ENCODE measurements around the gene TMEM203. TPM values are rescaled to one million over a fixed set of nuclear protein-coding genes. Genes with fewer than 3 reads are reported as not detected.

TMEM203 gene
- total and polyA plus RNA-seq, 10 of the 15 experiments (the other 5 are each of a cell fraction or from before 2014, with no cell fraction given): 7.2 to 68.1 (median 33.8) TPM

DNA sequence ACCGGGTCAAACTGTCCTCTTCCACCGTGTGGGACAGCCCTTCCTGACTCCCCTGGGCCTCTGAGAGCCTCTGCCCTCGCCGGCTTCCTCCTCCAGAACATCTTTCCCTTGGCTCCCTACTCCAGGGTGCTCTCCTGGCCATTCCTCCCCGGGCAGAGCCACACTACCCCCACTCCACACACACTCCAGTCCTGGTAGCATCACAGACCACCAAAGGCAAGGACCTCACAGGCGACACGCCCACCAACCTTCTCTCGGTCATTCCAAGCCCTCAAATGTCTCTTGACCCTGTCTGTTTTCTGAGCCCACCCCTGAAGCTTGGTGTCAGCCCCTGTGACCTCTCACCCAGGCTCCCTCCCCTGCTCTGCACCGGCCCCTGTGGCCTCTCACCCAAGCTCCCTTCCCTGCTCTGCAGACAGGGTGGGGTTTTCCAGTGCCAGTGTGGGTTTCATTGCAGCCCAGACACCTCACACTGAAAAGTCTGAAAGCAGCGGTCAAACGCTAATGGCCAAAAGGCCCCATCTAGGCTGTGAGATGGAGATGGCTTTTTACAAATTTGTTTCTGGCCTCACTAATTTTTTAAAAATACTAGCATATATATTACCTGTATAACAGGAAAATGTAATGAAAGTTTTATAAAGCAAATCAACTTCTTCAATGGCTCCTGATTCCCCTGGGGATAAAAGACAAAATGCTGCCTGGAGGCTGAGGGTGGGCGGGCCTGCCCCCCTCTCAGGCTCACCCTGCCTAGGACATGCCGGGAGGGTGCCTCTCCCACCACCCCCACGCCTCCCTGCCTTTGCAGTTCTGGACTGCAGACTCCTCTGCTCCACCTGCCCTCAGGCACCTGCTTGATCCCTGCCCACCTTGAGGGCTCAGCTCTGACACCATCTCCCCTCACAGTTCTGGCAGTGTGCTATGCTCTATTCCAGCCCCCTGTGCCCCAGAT is 46.1 kb downstream of the TMEM203 start:
- H3K27me3 ChIP-seq (replicated peaks in 1 of 2; ENCODE audit: control insufficient read depth in 2 of 2, insufficient read depth in 2 of 2, low read length in 1 of 2): no peaks in the 10 kb centered on the region
- TF ChIP-seq NR2F1 (conservative IDR thresholded peaks at IDR 0.05): peak; percentile 88
- peak; percentile 85 for TF ChIP-seq MEF2B (IDR thresholded peaks at IDR 0.05; ENCODE audit: partially characterized antibody, poor library complexity, severe bottlenecking)
- TF ChIP-seq RAD21 (IDR thresholded peaks at IDR 0.05; ENCODE audit: insufficient read depth, low read depth, low read length): no peak
- TF ChIP-seq, protein P1, sequence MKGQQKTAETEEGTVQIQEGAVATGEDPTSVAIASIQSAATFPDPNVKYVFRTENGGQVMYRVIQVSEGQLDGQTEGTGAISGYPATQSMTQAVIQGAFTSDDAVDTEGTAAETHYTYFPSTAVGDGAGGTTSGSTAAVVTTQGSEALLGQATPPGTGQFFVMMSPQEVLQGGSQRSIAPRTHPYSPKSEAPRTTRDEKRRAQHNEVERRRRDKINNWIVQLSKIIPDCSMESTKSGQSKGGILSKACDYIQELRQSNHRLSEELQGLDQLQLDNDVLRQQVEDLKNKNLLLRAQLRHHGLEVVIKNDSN (IDR thresholded peaks at IDR 0.05; ENCODE audit: borderline replicate concordance, extremely low read length, insufficient read depth, low read depth, low read length): no peak
- TF ChIP-seq HDGF (IDR thresholded peaks at IDR 0.05): peak; percentile 91
- TF ChIP-seq IKZF1 (conservative IDR thresholded peaks at IDR 0.05): peak; percentile 44; the same call in 1 of the 2 replicates
- no peak for TF ChIP-seq LARP7 (IDR thresholded peaks at IDR 0.05)
- TF ChIP-seq TCF7 (IDR thresholded peaks at IDR 0.05; ENCODE audit: borderline replicate concordance): no peak
- TF ChIP-seq, protein P2, sequence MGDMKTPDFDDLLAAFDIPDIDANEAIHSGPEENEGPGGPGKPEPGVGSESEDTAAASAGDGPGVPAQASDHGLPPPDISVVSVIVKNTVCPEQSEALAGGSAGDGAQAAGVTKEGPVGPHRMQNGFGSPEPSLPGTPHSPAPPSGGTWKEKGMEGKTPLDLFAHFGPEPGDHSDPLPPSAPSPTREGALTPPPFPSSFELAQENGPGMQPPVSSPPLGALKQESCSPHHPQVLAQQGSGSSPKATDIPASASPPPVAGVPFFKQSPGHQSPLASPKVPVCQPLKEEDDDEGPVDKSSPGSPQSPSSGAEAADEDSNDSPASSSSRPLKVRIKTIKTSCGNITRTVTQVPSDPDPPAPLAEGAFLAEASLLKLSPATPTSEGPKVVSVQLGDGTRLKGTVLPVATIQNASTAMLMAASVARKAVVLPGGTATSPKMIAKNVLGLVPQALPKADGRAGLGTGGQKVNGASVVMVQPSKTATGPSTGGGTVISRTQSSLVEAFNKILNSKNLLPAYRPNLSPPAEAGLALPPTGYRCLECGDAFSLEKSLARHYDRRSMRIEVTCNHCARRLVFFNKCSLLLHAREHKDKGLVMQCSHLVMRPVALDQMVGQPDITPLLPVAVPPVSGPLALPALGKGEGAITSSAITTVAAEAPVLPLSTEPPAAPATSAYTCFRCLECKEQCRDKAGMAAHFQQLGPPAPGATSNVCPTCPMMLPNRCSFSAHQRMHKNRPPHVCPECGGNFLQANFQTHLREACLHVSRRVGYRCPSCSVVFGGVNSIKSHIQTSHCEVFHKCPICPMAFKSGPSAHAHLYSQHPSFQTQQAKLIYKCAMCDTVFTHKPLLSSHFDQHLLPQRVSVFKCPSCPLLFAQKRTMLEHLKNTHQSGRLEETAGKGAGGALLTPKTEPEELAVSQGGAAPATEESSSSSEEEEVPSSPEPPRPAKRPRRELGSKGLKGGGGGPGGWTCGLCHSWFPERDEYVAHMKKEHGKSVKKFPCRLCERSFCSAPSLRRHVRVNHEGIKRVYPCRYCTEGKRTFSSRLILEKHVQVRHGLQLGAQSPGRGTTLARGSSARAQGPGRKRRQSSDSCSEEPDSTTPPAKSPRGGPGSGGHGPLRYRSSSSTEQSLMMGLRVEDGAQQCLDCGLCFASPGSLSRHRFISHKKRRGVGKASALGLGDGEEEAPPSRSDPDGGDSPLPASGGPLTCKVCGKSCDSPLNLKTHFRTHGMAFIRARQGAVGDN (IDR thresholded peaks at IDR 0.05): peak; percentile 52; the same call in 1 of the 2 replicates
- 0 out of 2 replicates have a peak, but pooled peaks have one; percentile 14 for TF ChIP-seq DPF2 (IDR thresholded peaks at IDR 0.05)
- TF ChIP-seq, protein P3, sequence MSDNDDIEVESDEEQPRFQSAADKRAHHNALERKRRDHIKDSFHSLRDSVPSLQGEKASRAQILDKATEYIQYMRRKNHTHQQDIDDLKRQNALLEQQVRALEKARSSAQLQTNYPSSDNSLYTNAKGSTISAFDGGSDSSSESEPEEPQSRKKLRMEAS (IDR thresholded peaks at IDR 0.05; ENCODE audit: low read depth, low read length): no peak
- no peak for TF ChIP-seq ASH2L (IDR thresholded peaks at IDR 0.05; ENCODE audit: borderline replicate concordance, low read depth)
- TF ChIP-seq PAX5 (IDR thresholded peaks at IDR 0.05; ENCODE audit: borderline replicate concordance, low read depth, low read length): no peak
- no peak for TF ChIP-seq MTA3 (IDR thresholded peaks at IDR 0.05; ENCODE audit: borderline replicate concordance, low read length)
- TF ChIP-seq RUNX3 (IDR thresholded peaks at IDR 0.05; ENCODE audit: low read length): peak; percentile 44; the same call in 1 of the 2 replicates
- TF ChIP-seq, protein P4, sequence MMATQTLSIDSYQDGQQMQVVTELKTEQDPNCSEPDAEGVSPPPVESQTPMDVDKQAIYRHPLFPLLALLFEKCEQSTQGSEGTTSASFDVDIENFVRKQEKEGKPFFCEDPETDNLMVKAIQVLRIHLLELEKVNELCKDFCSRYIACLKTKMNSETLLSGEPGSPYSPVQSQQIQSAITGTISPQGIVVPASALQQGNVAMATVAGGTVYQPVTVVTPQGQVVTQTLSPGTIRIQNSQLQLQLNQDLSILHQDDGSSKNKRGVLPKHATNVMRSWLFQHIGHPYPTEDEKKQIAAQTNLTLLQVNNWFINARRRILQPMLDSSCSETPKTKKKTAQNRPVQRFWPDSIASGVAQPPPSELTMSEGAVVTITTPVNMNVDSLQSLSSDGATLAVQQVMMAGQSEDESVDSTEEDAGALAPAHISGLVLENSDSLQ (IDR thresholded peaks at IDR 0.05): no peak

More for the DNA sequence above, 46.1 kb downstream of the TMEM203 start:
- Histone ChIP-seq H2AFZ (ENCODE audit: control insufficient read depth, low read depth, low read length) (no peak overlapping the region), H3K79me2 (ENCODE audit: control insufficient read depth, insufficient read depth, low read length) (no peaks in the 10 kb centered on the region), H3K4me2 (ENCODE audit: control insufficient read depth, insufficient read depth) (peak overlapping the region; percentile 39), H3K36me3 (ENCODE audit: control insufficient read depth in 2 of 2, insufficient read depth in 2 of 2, low read length in 1 of 2) (no peaks in the 10 kb centered on the region), H3K9me3 (replicated peaks; ENCODE audit: control insufficient read depth, insufficient read depth, low read length) (no peaks in the 10 kb centered on the region; the same call in 2 of the 3 replicates), H3K27ac (ENCODE audit: control insufficient read depth, insufficient read depth) (no peak overlapping the region), H3K9ac (ENCODE audit: control insufficient read depth, insufficient read depth, low read length) (no peak overlapping the region), H3K4me3 (no peak overlapping the region), H3K4me1 (ENCODE audit: control insufficient read depth, insufficient read depth, low read length) (peaks cover 28% of the 10 kb centered on the region), H4K20me1 (ENCODE audit: control insufficient read depth, insufficient read depth) (no peaks in the 10 kb centered on the region)
- in situ Hi-C loops (cut with MboI): no loop called here
- ChIA-PET SMC1A (ENCODE audit: uncharacterized antibody, unreplicated experiment) (interaction anchor here (0.6 kb wide), 1 partner anchor 9 kb away, joined by 4 read pairs; no protein-coding TSS in a partner anchor), RAD21 (ENCODE audit: unreplicated experiment) (interaction anchor here (0.5 to 1.6 kb wide), 4 partner anchors 8 to 32 kb away, joined by 3 to 11 read pairs (median 4); no protein-coding TSS in a partner anchor), CTCF (interaction anchor here (1.1 kb wide), 1 partner anchor 8 kb away, joined by 5 read pairs; no protein-coding TSS in a partner anchor), POLR2A (interaction anchor here (0.6 to 3.7 kb wide), 7 partner anchors 9 to 118 kb away, joined by 3 to 37 read pairs (median 6); partner anchors contain the start of genes ANAPC2, LRRC26, SSNA1 and TOR4A)
- intact Hi-C loops (cut with micrococcal nuclease; ENCODE audit: unreplicated experiment): no loop called here
- ATAC-seq: peak; percentile 80
- 25% methylated on average over 11 of the region's 14 CpGs for WGBS (ENCODE audit: insufficient coverage, insufficient replicate concordance, low lambda C conversion rate, missing lambda C conversion rate)
- no peak for DNase-seq (ENCODE audit: low read depth, low spot score)
- no peak for FAIRE-seq
- BruUV-seq (replicated peaks): no TSS peak

Data from GM12878 (cell line).